Measurements from ENCODE around the gene CNTN4. TPM values are rescaled to one million over a fixed set of nuclear protein-coding genes. Genes with fewer than 3 reads are reported as not detected.

The CNTN4 gene
- total and polyA plus RNA-seq, 7 donors, result 0.17 to 3.2 (median 0.42) TPM

- no peaks in the 10 kb centered on the region for H3K4me1 ChIP-seq
- H3K9me3 ChIP-seq, result no peaks in the 10 kb centered on the region
- H3K36me3 ChIP-seq (ENCODE audit: insufficient read depth in 1 of 2, low read depth in 1 of 2), result no peaks in the 10 kb centered on the region
- no peak overlapping the region for H3K4me3 ChIP-seq
- intact Hi-C loops (cut with DNase I), result no loop called here
- ATAC-seq (no peak), DNase-seq (no peak)
- WGBS, 3 donors, result 48 to 54% (median 51%) methylated on average over 12 of the region's 12 CpGs
- no peaks in the 10 kb centered on the region for H3K27me3 ChIP-seq (ENCODE audit: insufficient read depth in 3 of 3, low read length in 2 of 3)
- no peak overlapping the region for H3K27ac ChIP-seq
- TF ChIP-seq CTCF (IDR thresholded peaks at IDR 0.05), result no peak
Observed at GRCh38 chr3:2856138-2857133, 757.8 kb downstream of the CNTN4 start.

GRCh38 chr3:2860626-2861025, 762.0 kb downstream of the CNTN4 start:
- Histone ChIP-seq H3K27ac (no peak overlapping the region), H3K4me3 (no peak overlapping the region), H3K27me3 (ENCODE audit: insufficient read depth in 3 of 3, low read length in 2 of 3) (no peaks in the 10 kb centered on the region), H3K4me1 (no peaks in the 10 kb centered on the region), H3K36me3 (ENCODE audit: insufficient read depth in 1 of 2, low read depth in 1 of 2) (no peaks in the 10 kb centered on the region), H3K9me3 (no peaks in the 10 kb centered on the region)
- ATAC-seq (no peak), DNase-seq (no peak)
- no peak for TF ChIP-seq CTCF (IDR thresholded peaks at IDR 0.05)
- 93 to 100% (median 96%) methylated on average over 2 of the region's 2 CpGs for WGBS, 3 donors
- intact Hi-C loops (cut with DNase I), result no loop called here

- no peak overlapping the region for H3K27ac ChIP-seq
- H3K9me3 ChIP-seq, result no peaks in the 10 kb centered on the region
- 56 to 69% (median 65%) methylated on average over 1 of the region's 1 CpG for WGBS, 3 donors
- intact Hi-C loops (cut with DNase I), result no loop called here
- H3K36me3 ChIP-seq (ENCODE audit: insufficient read depth in 1 of 2, low read depth in 1 of 2), result no peaks in the 10 kb centered on the region
- no peak for TF ChIP-seq CTCF (IDR thresholded peaks at IDR 0.05)
- H3K4me1 ChIP-seq, result no peaks in the 10 kb centered on the region
- no peak overlapping the region for H3K4me3 ChIP-seq
- no peak for DNase-seq
- ATAC-seq, result no peak
- H3K27me3 ChIP-seq (ENCODE audit: insufficient read depth in 3 of 3, low read length in 2 of 3), result no peaks in the 10 kb centered on the region
Observed at GRCh38 chr3:2861120-2861519, 762.5 kb downstream of the CNTN4 start.

- H3K9me3 ChIP-seq, result no peaks in the 10 kb centered on the region
Observed at GRCh38 chr3:2861920-2862319, 763.3 kb downstream of the CNTN4 start.

More at GRCh38 chr3:2861920-2862319, 763.3 kb downstream of the CNTN4 start:
- no peak overlapping the region for H3K4me3 ChIP-seq
- H3K27ac ChIP-seq, result no peak overlapping the region
- TF ChIP-seq CTCF (IDR thresholded peaks at IDR 0.05), result no peak
- 76 to 83% (median 79%) methylated on average over 1 of the region's 1 CpG for WGBS, 3 donors
- H3K36me3 ChIP-seq (ENCODE audit: insufficient read depth in 1 of 2, low read depth in 1 of 2), result no peaks in the 10 kb centered on the region
- DNase-seq (no peak), ATAC-seq (no peak)
- no peaks in the 10 kb centered on the region for H3K27me3 ChIP-seq (ENCODE audit: insufficient read depth in 3 of 3, low read length in 2 of 3)
- intact Hi-C loops (cut with DNase I), result no loop called here
- no peaks in the 10 kb centered on the region for H3K4me1 ChIP-seq

All from psoas muscle (tissue), 8 donors.